Activated CD4-positive, CD25-positive, alpha-beta regulatory T cell treated with anti-CD3 and anti-CD28 coated beads, Interleukin-2, amount 50 U/mL, for 72 hours (primary cell): ENCODE measurements around the gene CEP350.

Experiments
- DNase-seq: peaks from one replicate; pipeline ENCODE4 v3.0.0; 2021

CEP350 gene

DNA sequence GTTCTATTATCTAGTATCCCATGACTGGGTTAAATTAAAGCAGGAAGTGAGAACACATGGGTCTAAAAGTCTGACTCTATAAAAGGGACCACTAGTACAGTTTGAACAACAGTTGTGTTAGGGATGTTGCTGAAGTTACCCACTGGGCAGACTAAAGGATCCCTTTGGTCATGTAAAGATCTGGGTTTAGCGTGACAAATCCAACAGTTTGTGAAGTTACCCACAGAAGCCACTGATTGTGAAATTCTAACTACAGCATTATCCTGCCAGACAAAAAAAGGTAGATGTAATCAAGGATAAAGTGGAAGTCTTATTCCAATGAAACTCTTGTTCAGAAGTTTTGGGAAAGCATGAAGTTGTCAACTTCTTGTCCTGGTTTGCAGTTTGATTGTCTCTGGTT is 205.7 kb downstream of the CEP350 start:
- DNase-seq: no peak

DNA sequence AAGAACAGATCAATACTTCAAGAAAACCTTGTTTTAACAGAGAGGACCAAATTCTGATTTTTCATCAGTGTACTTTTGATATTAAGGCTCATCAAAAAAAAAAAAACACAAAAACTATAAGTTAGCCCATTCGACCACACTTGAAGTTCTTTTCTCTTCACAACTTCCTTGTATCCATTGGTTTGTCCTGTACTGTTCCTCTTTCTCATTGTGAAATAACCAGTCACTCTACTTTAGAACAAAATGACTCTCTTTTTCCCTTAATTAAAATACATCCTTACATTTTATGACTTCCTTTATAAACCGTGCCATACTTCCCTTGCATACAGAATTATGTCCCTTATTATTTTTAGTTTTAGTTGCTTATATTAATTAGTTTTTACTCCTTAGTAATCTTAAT is 208.4 kb downstream of the CEP350 start:
- DNase-seq: no peak
